ENCODE results near the gene S100A16. TPM values are rescaled to one million over a fixed set of nuclear protein-coding genes. Genes with fewer than 3 reads are reported as not detected.

S100A16 gene
- total RNA-seq, 1 experiment from 2014 or later, result 196 TPM

GRCh38 chr1:153563991-153564390 is 48.9 kb downstream of the S100A16 start:
- ATAC-seq, result no peak
- H3K4me3 ChIP-seq (replicated peaks in 1 of 2; ENCODE audit: low read depth in 1 of 2, low read length in 2 of 2), result no peak overlapping the region
- no peaks in the 10 kb centered on the region for H4K20me1 ChIP-seq (ENCODE audit: insufficient read depth)
- peak overlapping the region; percentile 77 for H3K4me2 ChIP-seq (ENCODE audit: low read length)
- no TSS peak for BruUV-seq (replicated peaks)
- DNase-seq (ENCODE audit: low read depth, low spot score), result no peak
- H3K27ac ChIP-seq (ENCODE audit: low read depth, low read length), result peak overlapping the region; percentile 100
- TF ChIP-seq SP1 (IDR thresholded peaks at IDR 0.05; ENCODE audit: low read depth), result no peak
- TF ChIP-seq, protein P1, sequence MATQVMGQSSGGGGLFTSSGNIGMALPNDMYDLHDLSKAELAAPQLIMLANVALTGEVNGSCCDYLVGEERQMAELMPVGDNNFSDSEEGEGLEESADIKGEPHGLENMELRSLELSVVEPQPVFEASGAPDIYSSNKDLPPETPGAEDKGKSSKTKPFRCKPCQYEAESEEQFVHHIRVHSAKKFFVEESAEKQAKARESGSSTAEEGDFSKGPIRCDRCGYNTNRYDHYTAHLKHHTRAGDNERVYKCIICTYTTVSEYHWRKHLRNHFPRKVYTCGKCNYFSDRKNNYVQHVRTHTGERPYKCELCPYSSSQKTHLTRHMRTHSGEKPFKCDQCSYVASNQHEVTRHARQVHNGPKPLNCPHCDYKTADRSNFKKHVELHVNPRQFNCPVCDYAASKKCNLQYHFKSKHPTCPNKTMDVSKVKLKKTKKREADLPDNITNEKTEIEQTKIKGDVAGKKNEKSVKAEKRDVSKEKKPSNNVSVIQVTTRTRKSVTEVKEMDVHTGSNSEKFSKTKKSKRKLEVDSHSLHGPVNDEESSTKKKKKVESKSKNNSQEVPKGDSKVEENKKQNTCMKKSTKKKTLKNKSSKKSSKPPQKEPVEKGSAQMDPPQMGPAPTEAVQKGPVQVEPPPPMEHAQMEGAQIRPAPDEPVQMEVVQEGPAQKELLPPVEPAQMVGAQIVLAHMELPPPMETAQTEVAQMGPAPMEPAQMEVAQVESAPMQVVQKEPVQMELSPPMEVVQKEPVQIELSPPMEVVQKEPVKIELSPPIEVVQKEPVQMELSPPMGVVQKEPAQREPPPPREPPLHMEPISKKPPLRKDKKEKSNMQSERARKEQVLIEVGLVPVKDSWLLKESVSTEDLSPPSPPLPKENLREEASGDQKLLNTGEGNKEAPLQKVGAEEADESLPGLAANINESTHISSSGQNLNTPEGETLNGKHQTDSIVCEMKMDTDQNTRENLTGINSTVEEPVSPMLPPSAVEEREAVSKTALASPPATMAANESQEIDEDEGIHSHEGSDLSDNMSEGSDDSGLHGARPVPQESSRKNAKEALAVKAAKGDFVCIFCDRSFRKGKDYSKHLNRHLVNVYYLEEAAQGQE (IDR thresholded peaks at IDR 0.05; ENCODE audit: low read depth), result no peak
- no peak for TF ChIP-seq CTCF (IDR thresholded peaks at IDR 0.05 in 2 of 3, conservative IDR thresholded peaks at IDR 0.05 in 1 of 3; ENCODE audit: borderline replicate concordance in 1 of 3, insufficient read depth in 1 of 3, low read depth in 2 of 3, low read length in 2 of 3)
- no peak for TF ChIP-seq ZNF274 (IDR thresholded peaks at IDR 0.05; ENCODE audit: low read depth, low read length)
- no peak for TF ChIP-seq EZH2phosphoT487 (IDR thresholded peaks at IDR 0.05; ENCODE audit: borderline replicate concordance)
- TF ChIP-seq SIN3A (IDR thresholded peaks at IDR 0.05; ENCODE audit: low read depth), result no peak
- no peak for TF ChIP-seq CEBPB (IDR thresholded peaks at IDR 0.05; ENCODE audit: low read depth)
- TF ChIP-seq EGR1 (IDR thresholded peaks at IDR 0.05; ENCODE audit: low read depth), result no peak
- no peak for TF ChIP-seq TCF7L2 (IDR thresholded peaks at IDR 0.05; ENCODE audit: borderline replicate concordance, extremely low read depth, insufficient read depth, insufficient read length)
- TF ChIP-seq ZFX (IDR thresholded peaks at IDR 0.05), result no peak
- TF ChIP-seq YY1 (IDR thresholded peaks at IDR 0.05; ENCODE audit: extremely low read depth, insufficient replicate concordance, low read depth, low read length), result no peak
- TF ChIP-seq SRF (IDR thresholded peaks at IDR 0.05; ENCODE audit: low read depth), result no peak
- no peak for TF ChIP-seq FOSL1 (IDR thresholded peaks at IDR 0.05; ENCODE audit: low read depth)
- no peak for TF ChIP-seq RAD21 (IDR thresholded peaks at IDR 0.05; ENCODE audit: low read depth)
- TF ChIP-seq, protein P2, sequence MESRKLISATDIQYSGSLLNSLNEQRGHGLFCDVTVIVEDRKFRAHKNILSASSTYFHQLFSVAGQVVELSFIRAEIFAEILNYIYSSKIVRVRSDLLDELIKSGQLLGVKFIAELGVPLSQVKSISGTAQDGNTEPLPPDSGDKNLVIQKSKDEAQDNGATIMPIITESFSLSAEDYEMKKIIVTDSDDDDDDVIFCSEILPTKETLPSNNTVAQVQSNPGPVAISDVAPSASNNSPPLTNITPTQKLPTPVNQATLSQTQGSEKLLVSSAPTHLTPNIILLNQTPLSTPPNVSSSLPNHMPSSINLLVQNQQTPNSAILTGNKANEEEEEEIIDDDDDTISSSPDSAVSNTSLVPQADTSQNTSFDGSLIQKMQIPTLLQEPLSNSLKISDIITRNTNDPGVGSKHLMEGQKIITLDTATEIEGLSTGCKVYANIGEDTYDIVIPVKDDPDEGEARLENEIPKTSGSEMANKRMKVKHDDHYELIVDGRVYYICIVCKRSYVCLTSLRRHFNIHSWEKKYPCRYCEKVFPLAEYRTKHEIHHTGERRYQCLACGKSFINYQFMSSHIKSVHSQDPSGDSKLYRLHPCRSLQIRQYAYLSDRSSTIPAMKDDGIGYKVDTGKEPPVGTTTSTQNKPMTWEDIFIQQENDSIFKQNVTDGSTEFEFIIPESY (IDR thresholded peaks at IDR 0.05; ENCODE audit: extremely low read depth, insufficient replicate concordance, low read length), result no peak
- TF ChIP-seq POLR2AphosphoS5 (IDR thresholded peaks at IDR 0.05; ENCODE audit: low read depth, low read length), result no peak
- no peaks in the 10 kb centered on the region for H3K36me3 ChIP-seq (ENCODE audit: control insufficient read depth in 1 of 2, insufficient read depth in 2 of 2, low read length in 2 of 2)
- H3K79me2 ChIP-seq (ENCODE audit: insufficient read depth, low read length), result no peaks in the 10 kb centered on the region
- ChIA-PET CTCF (interaction anchor here (0.9 to 1.5 kb wide), 2 partner anchors 8 to 10 kb away, joined by 5 read pairs; no protein-coding TSS in a partner anchor), POLR2A (interaction anchor here (0.6 to 4.6 kb wide), 5 partner anchors 8 to 30 kb away, joined by 3 to 114 read pairs (median 3); partner anchors contain the start of genes S100A4, S100A5 and S100A6), RAD21 (ENCODE audit: low non-redundant PET in 1 of 2, low total read pairs in 2 of 2, uncharacterized antibody in 2 of 2, unreplicated experiment in 2 of 2) (no interaction called here)
- H3K9ac ChIP-seq (ENCODE audit: low read length), result peak overlapping the region; percentile 80
- H3K9me3 ChIP-seq (ENCODE audit: control insufficient read depth in 1 of 2, insufficient read depth in 1 of 2, low read depth in 1 of 2, low read length in 2 of 2), result no peaks in the 10 kb centered on the region
- no peaks in the 10 kb centered on the region for H3K9me2 ChIP-seq (ENCODE audit: insufficient read depth)
- H2AFZ ChIP-seq (ENCODE audit: low read depth, low read length, poor library complexity, severe bottlenecking), result no peak overlapping the region
- intact Hi-C loops (cut with micrococcal nuclease), result no loop called here
- H3K4me1 ChIP-seq (ENCODE audit: control insufficient read depth in 1 of 2, insufficient read depth in 2 of 2, low read length in 2 of 2), result peaks cover 57 to 75% of the 10 kb centered on the region in 2 experiments
- no peaks in the 10 kb centered on the region for H3K27me3 ChIP-seq (ENCODE audit: insufficient read depth, low read length)

Measured in HCT116 (cell line).